Panc1 (cell line): Measurements from ENCODE around the gene FBXW8. TPM values are rescaled to one million over a fixed set of nuclear protein-coding genes. Genes with fewer than 3 reads are reported as not detected.

Source experiments
- ATAC-seq: fragments of 200-7000 bp; cut with Tn5 transposase; 2 replicates; pipeline ENCODE4 v1.9.1; 2020; ENCODE audit warnings: mild to moderate bottlenecking, moderate library complexity
- BruUV-seq: library from RNA; stranded (reverse); fragments of 400-500 nt; replicated peaks from 2 replicates; lab custom pipeline; 2021; lab: Mats Ljungman, UMichigan
- CTCF ChIA-PET: fragments of 300-600 bp; sonication (Branson Sonifier 250); formaldehyde crosslinking; loops from one replicate; lab custom pipeline; 2022; ENCODE audit warnings: antibody characterized with exemption; lab: Charles Lee
- POLR2A ChIA-PET: fragments of 300-600 bp; sonication (Branson Sonifier 250); formaldehyde crosslinking; loops from one replicate; lab custom pipeline; 2022; ENCODE audit warnings: antibody characterized with exemption; lab: Charles Lee
- DNase-seq: peaks from one replicate; pipeline ENCODE4 v3.0.0-alpha.2; 2010; ENCODE audit warnings: low read depth, low spot score
- H3K27ac ChIP-seq: 2 replicates; pipeline ENCODE4 v1.5.1; 2011; ENCODE audit warnings: mild to moderate bottlenecking, low read length, inconsistent platforms
- H3K27me3 ChIP-seq: fragments of 200-500 bp; sonication (Bioruptor generic); 2 replicates; pipeline ENCODE4 v1.6.0; 2014; ENCODE audit warnings: low read length, inconsistent platforms; ENCODE audit not compliant: control insufficient read depth, insufficient read depth
- H3K36me3 ChIP-seq: fragments of 200-500 bp; sonication (Bioruptor generic); 2 replicates; pipeline ENCODE4 v1.5.1; 2014; ENCODE audit warnings: inconsistent platforms, mild to moderate bottlenecking, low read length, moderate library complexity; ENCODE audit not compliant: control insufficient read depth, insufficient read depth
- H3K4me1 ChIP-seq: 2 replicates; pipeline ENCODE4 v1.5.1; 2011; ENCODE audit warnings: inconsistent platforms, mild to moderate bottlenecking, low read length, moderate library complexity; ENCODE audit not compliant: control insufficient read depth, insufficient read depth
- H3K4me3 ChIP-seq, 2 experiments: 2 replicates each; pipeline ENCODE4 v1.5.1; 2011 to 2012; ENCODE audit warnings: low read depth in 2 of 2, low read length in 2 of 2, mild to moderate bottlenecking in 2 of 2, inconsistent platforms in 1 of 2, moderate library complexity in 1 of 2
- H3K9me3 ChIP-seq: fragments of 200-500 bp; sonication (Bioruptor generic); 2 replicates; pipeline ENCODE4 v1.5.1; 2014; ENCODE audit warnings: low read depth, mild to moderate bottlenecking, inconsistent platforms, low read length, moderate library complexity; ENCODE audit not compliant: control insufficient read depth, insufficient read depth
- CTCF ChIP-seq: fragments of 450-650 bp; IDR thresholded peaks from 2 replicates; pipeline ENCODE4 v1.5.1; 2017; ENCODE audit warnings: mild to moderate bottlenecking
- POLR2AphosphoS5 ChIP-seq: IDR thresholded peaks from 2 replicates; pipeline ENCODE4 v1.6.1; 2012; ENCODE audit warnings: mild to moderate bottlenecking, low read depth, low read length, moderate library complexity
- REST ChIP-seq, 2 experiments: IDR thresholded peaks; 2 replicates each; pipeline ENCODE4 v1.6.1; 2011 to 2012; ENCODE audit warnings: low read depth in 2 of 2, control low read depth in 1 of 2, low read length in 1 of 2, mild to moderate bottlenecking in 1 of 2, moderate library complexity in 1 of 2; ENCODE audit not compliant: insufficient read depth in 1 of 2
- SIN3A ChIP-seq: IDR thresholded peaks from 2 replicates; pipeline ENCODE4 v1.6.1; 2012; ENCODE audit warnings: low read depth, mild to moderate bottlenecking, low read length, moderate library complexity, borderline replicate concordance; ENCODE audit not compliant: insufficient read depth
- TCF7L2 ChIP-seq: IDR thresholded peaks from 2 replicates; pipeline ENCODE4 v1.6.1; 2011; ENCODE audit warnings: mild to moderate bottlenecking, low read depth, low read length, inconsistent platforms
- in situ Hi-C: cut with HindIII; loops from 2 replicates; pipeline ENCODE4 v1.10.0; 2016; ENCODE audit warnings: low sequenced_read_pairs, low pct_unique_long_range_greater_than_20kb
- intact Hi-C: fragments of 100-400 bp; cut with micrococcal nuclease; formaldehyde crosslinking; loops from one replicate; pipeline ENCODE4 v1.10.0; 2022; ENCODE audit not compliant: unreplicated experiment
- total RNA-seq: library from RNA; stranded (reverse); gene quantifications from one replicate; pipeline ENCODE4 v1.2.1, GENCODE V29; 2021; ENCODE audit not compliant: unreplicated experiment

The FBXW8 gene
- total RNA-seq, 1 experiment from 2014 or later: 18.0 TPM

GRCh38 chr12:117024961-117025480 lies 114.3 kb downstream of the FBXW8 start:
- POLR2A ChIA-PET: no interaction called here
- in situ Hi-C loops: no loop called here
- no peaks in the 10 kb centered on the region; the same call in 1 of the 2 replicates for H3K36me3 ChIP-seq

GRCh38 chr12:117025481-117026151 lies 114.9 kb downstream of the FBXW8 start:
- no TSS peak for BruUV-seq
- H3K4me3 ChIP-seq: no peak overlapping the region
- H3K36me3 ChIP-seq: no peaks in the 10 kb centered on the region; the same call in 1 of the 2 replicates
- ChIA-PET CTCF (no interaction called here), POLR2A (no interaction called here)
- H3K27ac ChIP-seq: no peak overlapping the region
- no peaks in the 10 kb centered on the region for H3K27me3 ChIP-seq
- H3K9me3 ChIP-seq: no peaks in the 10 kb centered on the region
- in situ Hi-C loops (no loop called here), intact Hi-C loops (loop anchor here (1.0 to 10.0 kb wide), 2 partner anchors 94 to 321 kb away; no protein-coding TSS in a partner anchor)
- DNase-seq: peak; percentile 7
- peak; percentile 93 for ATAC-seq
- TF ChIP-seq CTCF: peak; percentile 92
- TF ChIP-seq TCF7L2: no peak
- no peaks in the 10 kb centered on the region for H3K4me1 ChIP-seq

More at GRCh38 chr12:117024961-117025480, 114.3 kb downstream of the FBXW8 start:
- H3K27me3 ChIP-seq: no peaks in the 10 kb centered on the region
- ATAC-seq (peak; percentile 22), DNase-seq (no peak)
- H3K4me3 ChIP-seq: no peak overlapping the region
- H3K4me1 ChIP-seq: no peaks in the 10 kb centered on the region
- BruUV-seq: no TSS peak
- no peak for TF ChIP-seq TCF7L2
- no peak for TF ChIP-seq CTCF
- TF ChIP-seq REST (IDR thresholded peaks at IDR 0.05; ENCODE audit: insufficient read depth in 1 of 2, low read depth in 2 of 2, low read length in 1 of 2): no peak
- no peak for TF ChIP-seq SIN3A
- TF ChIP-seq POLR2AphosphoS5: no peak
- CTCF ChIA-PET: no interaction called here
- intact Hi-C loops: loop anchor here (1.0 to 10.0 kb wide), 2 partner anchors 94 to 320 kb away; no protein-coding TSS in a partner anchor
- no peak overlapping the region for H3K27ac ChIP-seq
- H3K9me3 ChIP-seq: no peaks in the 10 kb centered on the region
